Measurements from ENCODE around the gene SFPQ. TPM values are rescaled to one million over a fixed set of nuclear protein-coding genes. Genes with fewer than 3 reads are reported as not detected.

Gene SFPQ
- total RNA-seq, 3 donors from 2014 or later (not counting 1 experiment from before 2014, with no cell fraction given) = 492 to 594 (median 558) TPM

- Histone ChIP-seq H3K9me3 (ENCODE audit: control insufficient read depth, insufficient read depth, low read length) (no peaks in the 10 kb centered on the region), H3K4me1 (ENCODE audit: control insufficient read depth, insufficient read depth, low read length) (no peaks in the 10 kb centered on the region), H3K36me3 (ENCODE audit: control insufficient read depth, insufficient read depth, low read length) (no peaks in the 10 kb centered on the region), H3K27me3 (ENCODE audit: control insufficient read depth, insufficient read depth, low read length) (peaks cover 2% of the 10 kb centered on the region), H3K27ac (ENCODE audit: low read length) (no peak overlapping the region), H3K4me3 (ENCODE audit: low read length) (no peak overlapping the region)
- Mint-ChIP-seq H3K4me3 (no peak overlapping the region), H3K36me3 (no peaks in the 10 kb centered on the region), H3K4me1 (peaks cover 7% of the 10 kb centered on the region in 2 donors), H3K27ac (no peak overlapping the region), H3K9me3 (no peaks in the 10 kb centered on the region), H3K27me3 (ENCODE audit: low read depth in 2 of 2) (peaks cover 8 to 9% of the 10 kb centered on the region in 2 donors)
- ATAC-seq (no peak), DNase-seq (no peak)
- no peak for TF ChIP-seq CTCF (IDR thresholded peaks at IDR 0.05)
- intact Hi-C loops (cut with micrococcal nuclease) = loop anchor here (1.0 kb wide), 1 partner anchor 97 kb away; no protein-coding TSS in a partner anchor
- WGBS (ENCODE audit: insufficient coverage) = 40% methylated on average over 1 of the region's 2 CpGs
These were observed 8.7 kb upstream of the SFPQ start for GRCh38 chr1:35201631-35202030.

GRCh38 chr1:35192056-35192852 lies 691 bp downstream of the SFPQ start:
- H3K36me3 Mint-ChIP-seq = peaks cover 37% of the 10 kb centered on the region
- H3K4me1 ChIP-seq (ENCODE audit: control insufficient read depth, insufficient read depth, low read length) = peaks cover 24% of the 10 kb centered on the region
- H3K27me3 ChIP-seq (ENCODE audit: control insufficient read depth, insufficient read depth, low read length) = no peaks in the 10 kb centered on the region
- H3K27me3 Mint-ChIP-seq (ENCODE audit: low read depth in 2 of 2) = no peaks in the 10 kb centered on the region
- no peak for TF ChIP-seq CTCF (IDR thresholded peaks at IDR 0.05)
- ATAC-seq (peak; percentile 60 to 80 (median 65)), DNase-seq (peak; percentile 93 to 94)
- intact Hi-C loops (cut with micrococcal nuclease) = loop anchor here (2.0 to 10.0 kb wide), 3 partner anchors 77 to 327 kb away; partner anchors contain the start of genes ZMYM4 and ZMYM6
- H3K4me3 Mint-ChIP-seq = peak overlapping the region; percentile 97
- no peaks in the 10 kb centered on the region for H3K9me3 Mint-ChIP-seq
- H3K27ac Mint-ChIP-seq = peak overlapping the region; percentile 95 to 97
- H3K36me3 ChIP-seq (ENCODE audit: control insufficient read depth, insufficient read depth, low read length) = peaks cover 38% of the 10 kb centered on the region
- WGBS (ENCODE audit: insufficient coverage) = under 1% methylated on average over 94 of the region's 94 CpGs
- peaks cover 42 to 53% of the 10 kb centered on the region in 2 donors for H3K4me1 Mint-ChIP-seq
- H3K27ac ChIP-seq (ENCODE audit: low read length) = peak overlapping the region; percentile 90
- peak overlapping the region; percentile 87 for H3K4me3 ChIP-seq (ENCODE audit: low read length)
- H3K9me3 ChIP-seq (ENCODE audit: control insufficient read depth, insufficient read depth, low read length) = no peaks in the 10 kb centered on the region

GRCh38 chr1:35191429-35192055 lies 1.4 kb downstream of the SFPQ start:
- H3K27me3 Mint-ChIP-seq (ENCODE audit: low read depth in 2 of 2) = no peaks in the 10 kb centered on the region
- ATAC-seq (no peak), DNase-seq (no peak)
- intact Hi-C loops (cut with micrococcal nuclease) = loop anchor here (2.0 to 10.0 kb wide), 3 partner anchors 77 to 327 kb away; partner anchors contain the start of genes ZMYM4 and ZMYM6
- H3K4me3 Mint-ChIP-seq = peak overlapping the region; percentile 97
- H3K4me1 ChIP-seq (ENCODE audit: control insufficient read depth, insufficient read depth, low read length) = peaks cover 29% of the 10 kb centered on the region
- H3K9me3 ChIP-seq (ENCODE audit: control insufficient read depth, insufficient read depth, low read length) = no peaks in the 10 kb centered on the region
- H3K27ac ChIP-seq (ENCODE audit: low read length) = peak overlapping the region; percentile 20
- peak overlapping the region; percentile 87 for H3K4me3 ChIP-seq (ENCODE audit: low read length)
- H3K9me3 Mint-ChIP-seq = no peaks in the 10 kb centered on the region
- H3K27me3 ChIP-seq (ENCODE audit: control insufficient read depth, insufficient read depth, low read length) = no peaks in the 10 kb centered on the region
- WGBS (ENCODE audit: insufficient coverage) = 1% methylated on average over 23 of the region's 25 CpGs
- peaks cover 47 to 60% of the 10 kb centered on the region in 2 donors for H3K4me1 Mint-ChIP-seq
- H3K27ac Mint-ChIP-seq = peak overlapping the region; percentile 95 to 97
- TF ChIP-seq CTCF (IDR thresholded peaks at IDR 0.05) = no peak
- peaks cover 45% of the 10 kb centered on the region for H3K36me3 ChIP-seq (ENCODE audit: control insufficient read depth, insufficient read depth, low read length)
- peaks cover 44% of the 10 kb centered on the region for H3K36me3 Mint-ChIP-seq
